HFFc6 (cell line): ENCODE results near the gene BMP8A. TPM values are rescaled to one million over a fixed set of nuclear protein-coding genes. Genes with fewer than 3 reads are reported as not detected.

Experiments used
- DNase-seq: peaks from one replicate; pipeline ENCODE4 v3.0.0-alpha.2; 2018
- H3K27ac Mint-ChIP-seq: 2 replicates; pipeline ENCODE4 v1.8.0; 2020; ENCODE audit warnings: mild to moderate bottlenecking, mixed read lengths
- H3K27me3 Mint-ChIP-seq: 2 replicates; pipeline ENCODE4 v1.8.0; 2021; ENCODE audit warnings: mild to moderate bottlenecking, moderate library complexity, mixed read lengths; ENCODE audit not compliant: insufficient read depth
- H3K36me3 Mint-ChIP-seq: 2 replicates; pipeline ENCODE4 v1.8.0; 2021; ENCODE audit warnings: low read depth, mixed read lengths
- H3K4me1 Mint-ChIP-seq: 2 replicates; pipeline ENCODE4 v1.8.0; 2020; ENCODE audit warnings: low read depth, mixed read lengths
- H3K4me3 Mint-ChIP-seq: 2 replicates; pipeline ENCODE4 v1.8.0; 2020; ENCODE audit warnings: mild to moderate bottlenecking, moderate library complexity, mixed read lengths
- H3K9me3 Mint-ChIP-seq: 2 replicates; pipeline ENCODE4 v1.8.0; 2020; ENCODE audit warnings: mild to moderate bottlenecking, mixed read lengths
- total RNA-seq, 6 experiments: library from RNA; stranded (reverse); fragmentation: NEBNext Ultra II Directional; extraction: Animal tissue kit (Norgen Biotek cat#: 25700); gene quantifications; 2 replicates in 1 of 6; 3 replicates in 5 of 6; pipeline ENCODE4 v1.2.3, GENCODE V29; 2021
- TF ChIP-seq, protein P1 (sequence below): fragments of 200-600 bp; sonication (generic); IDR thresholded peaks from 2 replicates; pipeline ENCODE4 v1.5.0; 2021; ENCODE audit warnings: antibody characterized with exemption, mild to moderate bottlenecking

Gene BMP8A
- total RNA-seq, 6 experiments from 2014 or later: not detected

DNA sequence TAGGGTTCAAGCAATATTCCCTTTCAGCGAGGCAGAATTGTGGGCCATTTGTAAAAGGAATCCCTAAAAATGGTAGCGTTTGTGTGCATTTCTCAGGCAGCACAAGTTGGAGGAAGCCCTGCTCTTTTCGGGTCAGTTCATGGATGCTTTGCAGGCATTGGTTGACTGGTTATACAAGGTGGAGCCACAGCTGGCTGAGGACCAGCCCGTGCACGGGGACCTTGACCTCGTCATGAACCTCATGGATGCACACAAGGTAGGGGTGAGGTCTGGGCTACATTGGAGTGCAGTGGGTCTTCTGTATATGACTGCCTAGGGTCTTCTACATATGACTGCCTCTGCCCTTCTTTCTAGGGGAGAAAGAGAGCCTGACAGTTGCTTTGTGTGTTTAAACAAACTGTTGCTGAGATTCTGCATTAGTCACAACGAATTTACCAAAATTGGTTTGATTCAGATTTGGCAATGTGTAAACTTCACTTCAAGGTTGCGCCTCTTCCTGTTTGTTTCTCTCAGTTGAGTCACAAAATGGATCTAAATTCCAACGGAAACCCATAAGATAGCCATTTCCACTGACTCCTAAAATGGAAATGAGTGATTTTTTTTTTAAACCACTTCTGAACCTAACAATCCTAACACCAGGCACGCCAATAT lies 40.4 kb upstream of the BMP8A start:
- peak overlapping the region; percentile 58 for H3K4me3 Mint-ChIP-seq
- H3K36me3 Mint-ChIP-seq: peaks cover 63% of the 10 kb centered on the region

DNA sequence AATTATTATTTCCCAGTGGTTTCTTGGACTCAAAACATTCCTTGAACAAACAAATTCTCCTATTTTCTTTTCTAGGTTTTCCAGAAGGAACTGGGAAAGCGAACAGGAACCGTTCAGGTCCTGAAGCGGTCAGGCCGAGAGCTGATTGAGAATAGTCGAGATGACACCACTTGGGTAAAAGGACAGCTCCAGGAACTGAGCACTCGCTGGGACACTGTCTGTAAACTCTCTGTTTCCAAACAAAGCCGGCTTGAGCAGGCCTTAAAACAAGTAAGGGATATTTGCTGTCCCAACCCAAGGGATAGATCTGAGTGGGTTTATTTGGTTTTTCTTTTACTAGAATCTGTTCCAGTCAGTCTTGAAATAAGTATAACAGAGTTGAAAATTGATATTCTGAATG lies 39.4 kb upstream of the BMP8A start:
- H3K4me3 Mint-ChIP-seq: no peak overlapping the region
- peaks cover 12% of the 10 kb centered on the region for H3K27me3 Mint-ChIP-seq
- no peaks in the 10 kb centered on the region for H3K9me3 Mint-ChIP-seq
- TF ChIP-seq, protein P1, sequence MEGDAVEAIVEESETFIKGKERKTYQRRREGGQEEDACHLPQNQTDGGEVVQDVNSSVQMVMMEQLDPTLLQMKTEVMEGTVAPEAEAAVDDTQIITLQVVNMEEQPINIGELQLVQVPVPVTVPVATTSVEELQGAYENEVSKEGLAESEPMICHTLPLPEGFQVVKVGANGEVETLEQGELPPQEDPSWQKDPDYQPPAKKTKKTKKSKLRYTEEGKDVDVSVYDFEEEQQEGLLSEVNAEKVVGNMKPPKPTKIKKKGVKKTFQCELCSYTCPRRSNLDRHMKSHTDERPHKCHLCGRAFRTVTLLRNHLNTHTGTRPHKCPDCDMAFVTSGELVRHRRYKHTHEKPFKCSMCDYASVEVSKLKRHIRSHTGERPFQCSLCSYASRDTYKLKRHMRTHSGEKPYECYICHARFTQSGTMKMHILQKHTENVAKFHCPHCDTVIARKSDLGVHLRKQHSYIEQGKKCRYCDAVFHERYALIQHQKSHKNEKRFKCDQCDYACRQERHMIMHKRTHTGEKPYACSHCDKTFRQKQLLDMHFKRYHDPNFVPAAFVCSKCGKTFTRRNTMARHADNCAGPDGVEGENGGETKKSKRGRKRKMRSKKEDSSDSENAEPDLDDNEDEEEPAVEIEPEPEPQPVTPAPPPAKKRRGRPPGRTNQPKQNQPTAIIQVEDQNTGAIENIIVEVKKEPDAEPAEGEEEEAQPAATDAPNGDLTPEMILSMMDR: no peak
- peaks cover 14% of the 10 kb centered on the region for H3K4me1 Mint-ChIP-seq
- no peak for DNase-seq
- peaks cover 68% of the 10 kb centered on the region for H3K36me3 Mint-ChIP-seq
- H3K27ac Mint-ChIP-seq: peak overlapping the region; percentile 81

More for the DNA sequence above, 40.4 kb upstream of the BMP8A start:
- Mint-ChIP-seq H3K27ac (peak overlapping the region; percentile 81), H3K9me3 (no peaks in the 10 kb centered on the region), H3K27me3 (peaks cover 6% of the 10 kb centered on the region), H3K4me1 (peaks cover 14% of the 10 kb centered on the region)
- peak; percentile 30 for DNase-seq
- TF ChIP-seq, protein P1: no peak

DNA sequence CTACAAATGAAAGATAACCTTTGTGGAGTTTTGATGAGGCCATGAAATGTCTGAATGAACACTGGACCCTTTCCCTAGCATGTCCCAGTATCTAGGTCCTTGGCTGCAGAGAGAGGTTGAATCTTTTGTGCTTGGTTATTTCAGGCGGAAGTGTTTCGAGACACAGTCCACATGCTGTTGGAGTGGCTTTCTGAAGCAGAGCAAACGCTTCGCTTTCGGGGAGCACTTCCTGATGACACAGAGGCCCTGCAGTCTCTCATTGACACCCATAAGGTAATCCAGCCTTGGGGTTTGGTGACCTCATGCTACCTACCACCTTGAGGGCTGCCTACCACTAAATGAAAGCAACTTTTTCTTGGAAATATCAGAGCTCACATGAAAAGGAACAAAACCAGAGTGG lies 38.9 kb upstream of the BMP8A start:
- no peaks in the 10 kb centered on the region for H3K9me3 Mint-ChIP-seq
- peaks cover 12% of the 10 kb centered on the region for H3K27me3 Mint-ChIP-seq
- no peak for DNase-seq
- H3K4me1 Mint-ChIP-seq: peaks cover 14% of the 10 kb centered on the region
- H3K27ac Mint-ChIP-seq: no peak overlapping the region; the same call in 1 of the 2 replicates
- peaks cover 68% of the 10 kb centered on the region for H3K36me3 Mint-ChIP-seq
- TF ChIP-seq, protein P1: no peak
- no peak overlapping the region for H3K4me3 Mint-ChIP-seq

DNA sequence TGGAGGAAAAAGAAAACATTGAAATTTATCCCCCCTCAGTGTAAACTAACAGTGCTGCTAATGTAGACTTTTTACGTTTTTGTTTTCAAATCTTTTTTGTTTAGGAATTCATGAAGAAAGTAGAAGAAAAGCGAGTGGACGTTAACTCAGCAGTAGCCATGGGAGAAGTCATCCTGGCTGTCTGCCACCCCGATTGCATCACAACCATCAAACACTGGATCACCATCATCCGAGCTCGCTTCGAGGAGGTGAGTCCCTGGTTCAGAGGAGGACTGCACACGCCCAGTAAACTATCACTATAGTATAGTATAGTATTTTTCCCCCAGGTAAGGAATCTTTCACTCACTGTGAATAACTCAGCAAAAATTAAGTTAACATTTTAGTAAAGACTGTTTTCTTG lies 37.8 kb upstream of the BMP8A start:
- H3K36me3 Mint-ChIP-seq: peaks cover 69% of the 10 kb centered on the region
- DNase-seq: no peak
- peak overlapping the region; percentile 31; the same call in 1 of the 2 replicates for H3K27ac Mint-ChIP-seq
- H3K4me1 Mint-ChIP-seq: peaks cover 14% of the 10 kb centered on the region
- H3K9me3 Mint-ChIP-seq: no peaks in the 10 kb centered on the region
- H3K27me3 Mint-ChIP-seq: peaks cover 12% of the 10 kb centered on the region
- no peak overlapping the region for H3K4me3 Mint-ChIP-seq
- TF ChIP-seq, protein P1: no peak

DNA sequence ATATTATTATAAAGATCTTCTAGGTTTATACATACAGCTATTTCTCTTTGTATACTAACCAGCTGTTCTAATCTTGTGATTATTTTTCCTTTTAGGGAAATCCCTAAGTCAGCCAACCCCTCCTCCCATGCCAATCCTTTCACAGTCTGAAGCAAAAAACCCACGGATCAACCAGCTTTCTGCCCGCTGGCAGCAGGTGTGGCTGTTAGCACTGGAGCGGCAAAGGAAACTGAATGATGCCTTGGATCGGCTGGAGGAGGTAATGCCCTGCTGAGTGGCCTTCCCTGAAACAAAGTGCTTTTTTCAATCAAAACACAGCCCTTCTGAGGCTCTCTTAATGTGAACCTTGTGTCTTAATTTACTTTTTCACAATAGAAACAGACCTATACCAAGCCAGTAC lies 32.4 kb upstream of the BMP8A start:
- peaks cover 11% of the 10 kb centered on the region for H3K4me1 Mint-ChIP-seq
- TF ChIP-seq, protein P1: no peak
- H3K36me3 Mint-ChIP-seq: peaks cover 74% of the 10 kb centered on the region
- H3K9me3 Mint-ChIP-seq: no peaks in the 10 kb centered on the region
- H3K4me3 Mint-ChIP-seq: no peak overlapping the region
- H3K27ac Mint-ChIP-seq: no peak overlapping the region
- DNase-seq: no peak
- peaks cover 20% of the 10 kb centered on the region for H3K27me3 Mint-ChIP-seq
